Measurements from ENCODE around the gene UIMC1.
A peak's percentile ranks its signal among the peaks of the same experiment; 100 is the strongest.

Gene UIMC1

GRCh38 chr5:176952531-176953193, 53.9 kb downstream of the UIMC1 start:
- no peak for DNase-seq (ENCODE audit: low spot score)

GRCh38 chr5:176948458-176948857, 58.1 kb downstream of the UIMC1 start:
- DNase-seq (ENCODE audit: low spot score) = peak; percentile 8

GRCh38 chr5:176947847-176948246, 58.7 kb downstream of the UIMC1 start:
- DNase-seq (ENCODE audit: low spot score) = no peak

- no peak for DNase-seq (ENCODE audit: low spot score)
These were observed 62.3 kb downstream of the UIMC1 start for GRCh38 chr5:176944268-176944667.

GRCh38 chr5:176943816-176944215, 62.8 kb downstream of the UIMC1 start:
- no peak for DNase-seq (ENCODE audit: low spot score)

- no peak for DNase-seq (ENCODE audit: low spot score)
These were observed 64.6 kb downstream of the UIMC1 start for GRCh38 chr5:176941951-176942350.

- no peak for DNase-seq (ENCODE audit: low spot score)
These were observed 68.1 kb downstream of the UIMC1 start for GRCh38 chr5:176938472-176938871.

GRCh38 chr5:176935017-176935416, 71.6 kb downstream of the UIMC1 start:
- DNase-seq (ENCODE audit: low spot score) = no peak

- DNase-seq (ENCODE audit: low spot score) = no peak
These were observed 72.2 kb downstream of the UIMC1 start for GRCh38 chr5:176934309-176934930.

- no peak for DNase-seq (ENCODE audit: low spot score)
These were observed 76.9 kb downstream of the UIMC1 start for GRCh38 chr5:176929654-176930053.

GRCh38 chr5:176927562-176927961, 79.0 kb downstream of the UIMC1 start:
- no peak for DNase-seq (ENCODE audit: low spot score)

GRCh38 chr5:176922817-176923216, 83.8 kb downstream of the UIMC1 start:
- no peak for DNase-seq (ENCODE audit: low spot score)

- no peak for DNase-seq (ENCODE audit: low spot score)
These were observed 84.9 kb downstream of the UIMC1 start for GRCh38 chr5:176921714-176922113.

GRCh38 chr5:176918613-176919012, 88.0 kb downstream of the UIMC1 start:
- no peak for DNase-seq (ENCODE audit: low spot score)

- DNase-seq (ENCODE audit: low spot score) = no peak
These were observed 90.2 kb downstream of the UIMC1 start for GRCh38 chr5:176916337-176916736.

- no peak for DNase-seq (ENCODE audit: low spot score)
These were observed 90.7 kb downstream of the UIMC1 start for GRCh38 chr5:176915906-176916305.

- DNase-seq (ENCODE audit: low spot score) = no peak
These were observed 94.5 kb downstream of the UIMC1 start for GRCh38 chr5:176912115-176912514.

- no peak for DNase-seq (ENCODE audit: low spot score)
These were observed 97.8 kb downstream of the UIMC1 start for GRCh38 chr5:176908675-176909368.

- DNase-seq (ENCODE audit: low spot score) = no peak
These were observed 99.8 kb downstream of the UIMC1 start for GRCh38 chr5:176906796-176907195.

- no peak for DNase-seq (ENCODE audit: low spot score)
These were observed 100.5 kb downstream of the UIMC1 start for GRCh38 chr5:176906126-176906525.

GRCh38 chr5:176904276-176904675, 102.3 kb downstream of the UIMC1 start:
- no peak for DNase-seq (ENCODE audit: low spot score)

- DNase-seq (ENCODE audit: low spot score) = no peak
These were observed 103.5 kb downstream of the UIMC1 start for GRCh38 chr5:176902911-176903664.
